Neural progenitor cell (in vitro differentiated cells): ENCODE results near the gene PRRT4.

Experiments used
- EZH2 ChIP-seq: fragments of 200-600 bp; sonication (generic); IDR thresholded peaks from 2 replicates; pipeline ENCODE4 v1.6.1; 2017; ENCODE audit warnings: antibody characterized with exemption, mild to moderate bottlenecking, moderate library complexity
- TF ChIP-seq, protein P1 (sequence below): fragments of 200-600 bp; sonication (generic); IDR thresholded peaks from 2 replicates; pipeline ENCODE4 v1.5.1; 2017; ENCODE audit warnings: antibody characterized with exemption, mild to moderate bottlenecking

GRCh38 chr7:128307061-128307460 is 54.4 kb downstream of the PRRT4 start:
- TF ChIP-seq, protein P1, sequence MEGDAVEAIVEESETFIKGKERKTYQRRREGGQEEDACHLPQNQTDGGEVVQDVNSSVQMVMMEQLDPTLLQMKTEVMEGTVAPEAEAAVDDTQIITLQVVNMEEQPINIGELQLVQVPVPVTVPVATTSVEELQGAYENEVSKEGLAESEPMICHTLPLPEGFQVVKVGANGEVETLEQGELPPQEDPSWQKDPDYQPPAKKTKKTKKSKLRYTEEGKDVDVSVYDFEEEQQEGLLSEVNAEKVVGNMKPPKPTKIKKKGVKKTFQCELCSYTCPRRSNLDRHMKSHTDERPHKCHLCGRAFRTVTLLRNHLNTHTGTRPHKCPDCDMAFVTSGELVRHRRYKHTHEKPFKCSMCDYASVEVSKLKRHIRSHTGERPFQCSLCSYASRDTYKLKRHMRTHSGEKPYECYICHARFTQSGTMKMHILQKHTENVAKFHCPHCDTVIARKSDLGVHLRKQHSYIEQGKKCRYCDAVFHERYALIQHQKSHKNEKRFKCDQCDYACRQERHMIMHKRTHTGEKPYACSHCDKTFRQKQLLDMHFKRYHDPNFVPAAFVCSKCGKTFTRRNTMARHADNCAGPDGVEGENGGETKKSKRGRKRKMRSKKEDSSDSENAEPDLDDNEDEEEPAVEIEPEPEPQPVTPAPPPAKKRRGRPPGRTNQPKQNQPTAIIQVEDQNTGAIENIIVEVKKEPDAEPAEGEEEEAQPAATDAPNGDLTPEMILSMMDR, result no peak
- no peak for TF ChIP-seq EZH2
